GM23338 (cell line): Measurements from ENCODE around the gene CATSPERZ. TPM values are rescaled to one million over a fixed set of nuclear protein-coding genes. Genes with fewer than 3 reads are reported as not detected.
A peak's percentile ranks its signal among the peaks of the same experiment; 100 is the strongest.

ENCODE experiments used
- ATAC-seq: fragments of 200-7000 bp; cut with Tn5 transposase; 3 replicates; pipeline ENCODE4 v1.9.1; 2020
- DNase-seq: peaks from one replicate; pipeline ENCODE4 v3.0.0-alpha.2; 2015; ENCODE audit warnings: low spot score
- H2AFZ ChIP-seq: fragments of 200-600 bp; sonication (generic); 2 replicates; pipeline ENCODE4 v1.8.0; 2016; ENCODE audit warnings: antibody characterized with exemption, mild to moderate bottlenecking, moderate library complexity
- H3F3A ChIP-seq: fragments of 200-600 bp; sonication (generic); replicated peaks from 2 replicates; pipeline ENCODE4 v1.8.0; 2017; ENCODE audit warnings: antibody characterized with exemption, mixed run types, low read depth
- H3K27ac ChIP-seq: fragments of 200-600 bp; sonication (generic); 2 replicates; pipeline ENCODE4 v1.6.1; 2016; ENCODE audit warnings: low read depth
- H3K27me3 ChIP-seq: fragments of 200-600 bp; sonication (generic); 2 replicates; pipeline ENCODE4 v1.8.0; 2016; ENCODE audit warnings: mild to moderate bottlenecking, mixed run types, moderate library complexity; ENCODE audit not compliant: insufficient read depth
- H3K36me3 ChIP-seq: fragments of 200-600 bp; sonication (generic); 2 replicates; pipeline ENCODE4 v1.8.0; 2016; ENCODE audit warnings: mild to moderate bottlenecking; ENCODE audit not compliant: insufficient read depth
- H3K4me1 ChIP-seq: fragments of 200-600 bp; sonication (generic); 2 replicates; pipeline ENCODE4 v1.8.0; 2016; ENCODE audit warnings: mild to moderate bottlenecking, moderate library complexity; ENCODE audit not compliant: insufficient read depth
- H3K4me2 ChIP-seq: fragments of 200-600 bp; sonication (generic); 2 replicates; pipeline ENCODE4 v1.7.1; 2017; ENCODE audit warnings: mixed run types
- H3K4me3 ChIP-seq: fragments of 200-600 bp; sonication (generic); 2 replicates; pipeline ENCODE4 v1.6.1; 2016; ENCODE audit warnings: mixed run types
- H3K79me2 ChIP-seq: fragments of 200-600 bp; sonication (generic); replicated peaks from 2 replicates; pipeline ENCODE4 v1.8.0; 2017; ENCODE audit warnings: mild to moderate bottlenecking; ENCODE audit not compliant: insufficient read depth
- H3K9me2 ChIP-seq: fragments of 200-600 bp; sonication (generic); 2 replicates; pipeline ENCODE4 v1.8.0; 2017; ENCODE audit not compliant: insufficient read depth
- H4K20me1 ChIP-seq: fragments of 200-600 bp; sonication (generic); replicated peaks from 2 replicates; pipeline ENCODE4 v1.8.0; 2017; ENCODE audit warnings: mild to moderate bottlenecking; ENCODE audit not compliant: insufficient read depth
- H3K27ac Mint-ChIP-seq: 2 replicates; pipeline ENCODE4 v1.8.0; 2020; ENCODE audit warnings: inconsistent platforms, mild to moderate bottlenecking, moderate library complexity, mixed read lengths
- H3K27me3 Mint-ChIP-seq: 3 replicates; pipeline ENCODE4 v1.8.0; 2022; ENCODE audit warnings: low read depth, mild to moderate bottlenecking, moderate library complexity, mixed read lengths, inconsistent platforms; ENCODE audit not compliant: insufficient read depth, poor library complexity
- H3K36me3 Mint-ChIP-seq: 3 replicates; pipeline ENCODE4 v1.8.0; 2021; ENCODE audit warnings: low read depth, mild to moderate bottlenecking, inconsistent platforms, moderate library complexity, mixed read lengths
- H3K4me1 Mint-ChIP-seq: 3 replicates; pipeline ENCODE4 v1.8.0; 2020; ENCODE audit warnings: mild to moderate bottlenecking, inconsistent platforms, mixed read lengths
- H3K4me3 Mint-ChIP-seq: 3 replicates; pipeline ENCODE4 v1.8.0; 2021; ENCODE audit warnings: moderate library complexity, mild to moderate bottlenecking, inconsistent platforms, mixed read lengths
- H3K9me3 Mint-ChIP-seq: 3 replicates; pipeline ENCODE4 v1.8.0; 2020; ENCODE audit warnings: moderate library complexity, mild to moderate bottlenecking, inconsistent platforms, mixed read lengths
- CREB1 ChIP-seq: fragments of 250-450 bp; sonication (Bioruptor Pico); IDR thresholded peaks from 2 replicates; pipeline ENCODE4 v1.5.0; 2020; ENCODE audit warnings: low read depth, mild to moderate bottlenecking, moderate library complexity
- CTCF ChIP-seq, 2 experiments: fragments of 200-600 bp in 1 of 2; sonication (generic) in 1 of 2; conservative IDR thresholded peaks; 2 replicates each; pipeline versions ENCODE4 v1.5.1 to v1.6.1; 2016 to 2017; ENCODE audit warnings: antibody characterized with exemption in 2 of 2, low read depth in 2 of 2, mild to moderate bottlenecking in 2 of 2, moderate library complexity in 1 of 2
- ETS1 ChIP-seq: IDR thresholded peaks from 2 replicates; pipeline ENCODE4 v1.6.1; 2016; ENCODE audit warnings: antibody characterized with exemption
- JUNB ChIP-seq: IDR thresholded peaks from one replicate; pipeline ENCODE4 v1.6.1; 2016; ENCODE audit warnings: antibody characterized with exemption; ENCODE audit not compliant: unreplicated experiment
- POLR2AphosphoS5 ChIP-seq: IDR thresholded peaks from 2 replicates; pipeline ENCODE4 v1.6.1; 2016; ENCODE audit warnings: antibody characterized with exemption, low read depth
- ZNF114 ChIP-seq: fragments of 250-450 bp; sonication (Bioruptor Pico); IDR thresholded peaks from 2 replicates; pipeline ENCODE4 v1.5.0; 2020; ENCODE audit warnings: mild to moderate bottlenecking, moderate library complexity
- polyA plus RNA-seq: library from polyadenylated mRNA; unstranded; fragments of >200 nt; fragmentation: Nextera tagmentation; extraction: Ambion mirVana; gene quantifications from 2 replicates; pipeline ENCODE4 v1.2.1, GENCODE V29; 2016
- total RNA-seq: library from RNA; depleted of rRNA; stranded (reverse); fragments of >200 nt; shearing (Covaris generic); gene quantifications from 2 replicates; pipeline ENCODE4 v1.2.3, GENCODE V29; 2014
- TF ChIP-seq, protein P1 (sequence below): fragments of 250-450 bp; sonication (Bioruptor Pico); IDR thresholded peaks from 2 replicates; pipeline ENCODE4 v1.5.0; 2020; ENCODE audit warnings: mild to moderate bottlenecking, moderate library complexity

CATSPERZ gene
- total and polyA plus RNA-seq, 2 experiments from 2014 or later, result 0.99 TPM; not detected in 1

DNA sequence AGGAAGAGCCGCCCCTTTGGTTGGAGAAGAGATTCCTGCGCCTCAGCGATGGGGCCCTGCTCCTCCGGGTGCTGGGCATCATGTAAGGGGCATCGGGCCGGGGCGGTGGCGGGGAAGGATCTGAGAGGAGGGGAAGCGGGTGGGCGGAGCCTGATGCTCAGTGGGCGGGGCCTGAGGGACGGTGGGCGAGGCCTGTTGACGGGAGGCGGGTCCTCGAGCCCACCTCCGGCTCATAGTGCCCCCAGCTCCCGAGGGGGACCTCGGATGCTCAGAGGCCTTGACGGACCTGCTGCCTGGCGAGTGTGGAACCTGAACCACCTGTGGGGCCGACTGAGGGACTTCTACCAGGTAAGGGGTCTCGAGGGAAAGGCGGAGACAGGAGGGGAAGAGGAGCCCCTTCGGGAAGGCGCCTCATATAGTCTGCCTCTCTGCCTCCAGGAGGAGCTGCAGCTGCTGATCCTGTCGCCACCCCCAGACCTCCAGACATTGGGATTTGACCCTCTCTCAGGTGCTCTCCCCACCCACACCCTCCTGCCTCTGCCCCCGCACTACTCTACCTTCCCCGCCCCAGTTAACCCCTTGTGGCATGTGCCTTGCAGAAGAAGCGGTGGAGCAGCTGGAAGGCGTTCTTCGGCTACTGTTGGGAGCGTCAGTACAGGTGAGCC is 40.6 kb downstream of the CATSPERZ start:
- Histone ChIP-seq H2AFZ (peak overlapping the region; percentile 97), H3K4me3 (peak overlapping the region; percentile 74), H3K27me3 (no peaks in the 10 kb centered on the region), H3K9me2 (no peaks in the 10 kb centered on the region), H3K79me2 (no peaks in the 10 kb centered on the region), H3K27ac (no peak overlapping the region), H3K4me2 (peak overlapping the region; percentile 93), H4K20me1 (no peaks in the 10 kb centered on the region), H3K36me3 (no peaks in the 10 kb centered on the region), H3F3A (0 out of 2 replicates have a peak, but pooled peaks cover 5% of the 10 kb centered on the region), H3K4me1 (peaks cover 11% of the 10 kb centered on the region; the same call in 1 of the 2 replicates)
- H3K27ac Mint-ChIP-seq, result no peak overlapping the region
- peak; percentile 59 for ATAC-seq
- peaks cover 12% of the 10 kb centered on the region for H3K4me1 Mint-ChIP-seq
- TF ChIP-seq CREB1 (CRISPR knock-in tag) (peak; percentile 16; the same call in 1 of the 2 replicates), ETS1 (no peak), POLR2AphosphoS5 (peak; percentile 64), CTCF (conservative IDR thresholded peaks at IDR 0.05; ENCODE audit: low read depth in 2 of 2) (peak; percentile 48 to 56)
- no peaks in the 10 kb centered on the region for H3K9me3 Mint-ChIP-seq
- H3K27me3 Mint-ChIP-seq, result peaks cover 26% of the 10 kb centered on the region
- H3K36me3 Mint-ChIP-seq, result no peaks in the 10 kb centered on the region; the same call in 2 of the 3 replicates
- peak; percentile 90 for DNase-seq
- H3K4me3 Mint-ChIP-seq, result peak overlapping the region; percentile 73

DNA sequence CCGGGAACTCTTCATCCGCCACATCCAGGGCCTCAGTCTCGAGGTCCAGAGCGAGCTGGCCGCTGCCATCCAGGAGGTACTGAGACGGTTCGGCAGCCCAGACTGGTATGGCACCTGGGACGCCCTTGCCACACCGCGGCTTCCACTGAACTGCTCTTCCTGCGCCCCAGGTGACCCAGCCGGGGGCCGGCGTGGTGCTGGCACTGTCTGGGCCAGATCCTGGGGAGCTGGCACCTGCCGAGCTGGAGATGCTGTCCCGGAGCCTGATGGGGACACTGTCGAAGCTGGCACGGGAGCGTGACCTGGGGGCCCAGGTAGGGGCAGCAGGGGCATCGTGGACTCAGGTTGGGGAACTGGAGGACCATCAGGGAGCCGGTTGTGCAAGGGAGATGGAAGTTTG is 41.3 kb downstream of the CATSPERZ start:
- H3K27me3 ChIP-seq, result no peaks in the 10 kb centered on the region
- no peak for TF ChIP-seq JUNB
- TF ChIP-seq ETS1, result no peak
- no peak for TF ChIP-seq CTCF (conservative IDR thresholded peaks at IDR 0.05; ENCODE audit: low read depth in 2 of 2)
- TF ChIP-seq, protein P1, sequence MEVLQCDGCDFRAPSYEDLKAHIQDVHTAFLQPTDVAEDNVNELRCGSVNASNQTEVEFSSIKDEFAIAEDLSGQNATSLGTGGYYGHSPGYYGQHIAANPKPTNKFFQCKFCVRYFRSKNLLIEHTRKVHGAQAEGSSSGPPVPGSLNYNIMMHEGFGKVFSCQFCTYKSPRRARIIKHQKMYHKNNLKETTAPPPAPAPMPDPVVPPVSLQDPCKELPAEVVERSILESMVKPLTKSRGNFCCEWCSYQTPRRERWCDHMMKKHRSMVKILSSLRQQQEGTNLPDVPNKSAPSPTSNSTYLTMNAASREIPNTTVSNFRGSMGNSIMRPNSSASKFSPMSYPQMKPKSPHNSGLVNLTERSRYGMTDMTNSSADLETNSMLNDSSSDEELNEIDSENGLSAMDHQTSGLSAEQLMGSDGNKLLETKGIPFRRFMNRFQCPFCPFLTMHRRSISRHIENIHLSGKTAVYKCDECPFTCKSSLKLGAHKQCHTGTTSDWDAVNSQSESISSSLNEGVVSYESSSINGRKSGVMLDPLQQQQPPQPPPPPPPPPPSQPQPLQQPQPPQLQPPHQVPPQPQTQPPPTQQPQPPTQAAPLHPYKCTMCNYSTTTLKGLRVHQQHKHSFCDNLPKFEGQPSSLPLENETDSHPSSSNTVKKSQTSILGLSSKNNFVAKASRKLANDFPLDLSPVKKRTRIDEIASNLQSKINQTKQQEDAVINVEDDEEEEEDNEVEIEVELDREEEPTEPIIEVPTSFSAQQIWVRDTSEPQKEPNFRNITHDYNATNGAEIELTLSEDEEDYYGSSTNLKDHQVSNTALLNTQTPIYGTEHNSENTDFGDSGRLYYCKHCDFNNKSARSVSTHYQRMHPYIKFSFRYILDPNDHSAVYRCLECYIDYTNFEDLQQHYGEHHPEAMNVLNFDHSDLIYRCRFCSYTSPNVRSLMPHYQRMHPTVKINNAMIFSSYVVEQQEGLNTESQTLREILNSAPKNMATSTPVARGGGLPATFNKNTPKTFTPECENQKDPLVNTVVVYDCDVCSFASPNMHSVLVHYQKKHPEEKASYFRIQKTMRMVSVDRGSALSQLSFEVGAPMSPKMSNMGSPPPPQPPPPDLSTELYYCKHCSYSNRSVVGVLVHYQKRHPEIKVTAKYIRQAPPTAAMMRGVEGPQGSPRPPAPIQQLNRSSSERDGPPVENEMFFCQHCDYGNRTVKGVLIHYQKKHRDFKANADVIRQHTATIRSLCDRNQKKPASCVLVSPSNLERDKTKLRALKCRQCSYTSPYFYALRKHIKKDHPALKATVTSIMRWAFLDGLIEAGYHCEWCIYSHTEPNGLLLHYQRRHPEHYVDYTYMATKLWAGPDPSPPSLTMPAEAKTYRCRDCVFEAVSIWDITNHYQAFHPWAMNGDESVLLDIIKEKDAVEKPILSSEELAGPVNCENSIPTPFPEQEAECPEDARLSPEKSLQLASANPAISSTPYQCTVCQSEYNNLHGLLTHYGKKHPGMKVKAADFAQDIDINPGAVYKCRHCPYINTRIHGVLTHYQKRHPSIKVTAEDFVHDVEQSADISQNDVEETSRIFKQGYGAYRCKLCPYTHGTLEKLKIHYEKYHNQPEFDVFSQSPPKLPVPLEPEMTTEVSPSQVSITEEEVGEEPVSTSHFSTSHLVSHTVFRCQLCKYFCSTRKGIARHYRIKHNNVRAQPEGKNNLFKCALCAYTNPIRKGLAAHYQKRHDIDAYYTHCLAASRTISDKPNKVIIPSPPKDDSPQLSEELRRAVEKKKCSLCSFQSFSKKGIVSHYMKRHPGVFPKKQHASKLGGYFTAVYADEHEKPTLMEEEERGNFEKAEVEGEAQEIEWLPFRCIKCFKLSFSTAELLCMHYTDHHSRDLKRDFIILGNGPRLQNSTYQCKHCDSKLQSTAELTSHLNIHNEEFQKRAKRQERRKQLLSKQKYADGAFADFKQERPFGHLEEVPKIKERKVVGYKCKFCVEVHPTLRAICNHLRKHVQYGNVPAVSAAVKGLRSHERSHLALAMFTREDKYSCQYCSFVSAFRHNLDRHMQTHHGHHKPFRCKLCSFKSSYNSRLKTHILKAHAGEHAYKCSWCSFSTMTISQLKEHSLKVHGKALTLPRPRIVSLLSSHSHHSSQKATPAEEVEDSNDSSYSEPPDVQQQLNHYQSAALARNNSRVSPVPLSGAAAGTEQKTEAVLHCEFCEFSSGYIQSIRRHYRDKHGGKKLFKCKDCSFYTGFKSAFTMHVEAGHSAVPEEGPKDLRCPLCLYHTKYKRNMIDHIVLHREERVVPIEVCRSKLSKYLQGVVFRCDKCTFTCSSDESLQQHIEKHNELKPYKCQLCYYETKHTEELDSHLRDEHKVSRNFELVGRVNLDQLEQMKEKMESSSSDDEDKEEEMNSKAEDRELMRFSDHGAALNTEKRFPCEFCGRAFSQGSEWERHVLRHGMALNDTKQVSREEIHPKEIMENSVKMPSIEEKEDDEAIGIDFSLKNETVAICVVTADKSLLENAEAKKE, result no peak
- no peak for TF ChIP-seq ZNF114 (CRISPR knock-in tag)
- no peak for TF ChIP-seq CREB1 (CRISPR knock-in tag)

More for the DNA sequence above, 41.3 kb downstream of the CATSPERZ start:
- peak overlapping the region; percentile 73 for H3K4me3 Mint-ChIP-seq
- peaks cover 11% of the 10 kb centered on the region; the same call in 1 of the 2 replicates for H3K4me1 ChIP-seq
- H3K79me2 ChIP-seq, result no peaks in the 10 kb centered on the region
- no peaks in the 10 kb centered on the region for H3K9me2 ChIP-seq
- no peak overlapping the region for H3K27ac Mint-ChIP-seq
- H3K36me3 Mint-ChIP-seq, result no peaks in the 10 kb centered on the region; the same call in 2 of the 3 replicates
- H3K27ac ChIP-seq, result no peak overlapping the region
- no peaks in the 10 kb centered on the region for H3K36me3 ChIP-seq
- H3F3A ChIP-seq, result 0 out of 2 replicates have a peak, but pooled peaks cover 5% of the 10 kb centered on the region
- ATAC-seq, result no peak
- no peak for DNase-seq
- peaks cover 12% of the 10 kb centered on the region for H3K4me1 Mint-ChIP-seq
- no peaks in the 10 kb centered on the region for H4K20me1 ChIP-seq
- H3K4me3 ChIP-seq, result peak overlapping the region; percentile 74
- H2AFZ ChIP-seq, result peak overlapping the region; percentile 97
- no peaks in the 10 kb centered on the region for H3K9me3 Mint-ChIP-seq
- H3K4me2 ChIP-seq, result peak overlapping the region; percentile 93
- peaks cover 32% of the 10 kb centered on the region for H3K27me3 Mint-ChIP-seq
